Thyroid gland (tissue), 4 donors: ENCODE results near the gene HOOK1. TPM values are rescaled to one million over a fixed set of nuclear protein-coding genes. Genes with fewer than 3 reads are reported as not detected.
A peak's percentile ranks its signal among the peaks of the same experiment; 100 is the strongest.

Experiments used
- DNase-seq, 2 donors: peaks; one replicate each; pipeline ENCODE4 v3.0.0-alpha.2; 2019
- H3K27ac ChIP-seq, 3 donors: fragments of 200-600 bp; sonication (generic); 1 replicate in 2 of 3; 2 replicates in 1 of 3; pipeline ENCODE4 v1.5.1; 2016 to 2019; ENCODE audit warnings: mild to moderate bottlenecking in 1 of 3, moderate library complexity in 1 of 3
- H3K27me3 ChIP-seq: fragments of 200-600 bp; sonication (generic); one replicate; pipeline ENCODE4 v1.5.1; 2019
- H3K36me3 ChIP-seq, 2 donors: fragments of 200-600 bp; sonication (generic); one replicate each; pipeline ENCODE4 v1.5.1; 2016 to 2019
- H3K4me1 ChIP-seq, 2 donors: fragments of 200-600 bp; sonication (generic); one replicate each; pipeline ENCODE4 v1.5.1; 2017 to 2019
- H3K4me3 ChIP-seq, 3 donors: fragments of 200-600 bp; sonication (generic); replicated peaks in 1 of 3; 1 replicate in 2 of 3; 2 replicates in 1 of 3; pipeline ENCODE4 v1.5.1; 2016; ENCODE audit warnings: mild to moderate bottlenecking in 1 of 3
- H3K9me3 ChIP-seq: fragments of 200-600 bp; sonication (generic); one replicate; pipeline ENCODE4 v1.5.1; 2017
- POLR2A ChIP-seq, 2 donors: fragments of 450-650 bp; IDR thresholded peaks; one replicate each; pipeline ENCODE4 v1.6.1; 2017; ENCODE audit warnings: antibody characterized with exemption in 2 of 2, mild to moderate bottlenecking in 2 of 2, moderate library complexity in 1 of 2
- WGBS, 2 donors: methylation state at CpG; one replicate each; pipeline ENCODE4 v1.1.5; 2017; 5-methylcytosine and 5-hydroxymethylcytosine counted together
- intact Hi-C: fragments of 100-400 bp; cut with DNase I; formaldehyde crosslinking; loops from one replicate; pipeline ENCODE4 v1.15.1; 2023
- total RNA-seq, 4 donors: library from RNA; depleted of rRNA; stranded (reverse); fragments of >200 nt; gene quantifications; one replicate each; pipeline ENCODE4 v1.2.3, GENCODE V29; 2016
- TF ChIP-seq, protein P1 (sequence below), 6 experiments: fragments of 200-600 bp in 3 of 6; fragments of 450-650 bp in 3 of 6; sonication (generic) in 3 of 6; IDR thresholded peaks; one replicate each; pipeline ENCODE4 v1.5.1; 2016 to 2019; ENCODE audit warnings: antibody characterized with exemption in 6 of 6, mild to moderate bottlenecking in 2 of 6, inconsistent platforms in 1 of 6, moderate library complexity in 1 of 6

HOOK1 gene
- total RNA-seq, 4 donors from 2014 or later: 13.2 to 38.3 (median 31.3) TPM

DNA sequence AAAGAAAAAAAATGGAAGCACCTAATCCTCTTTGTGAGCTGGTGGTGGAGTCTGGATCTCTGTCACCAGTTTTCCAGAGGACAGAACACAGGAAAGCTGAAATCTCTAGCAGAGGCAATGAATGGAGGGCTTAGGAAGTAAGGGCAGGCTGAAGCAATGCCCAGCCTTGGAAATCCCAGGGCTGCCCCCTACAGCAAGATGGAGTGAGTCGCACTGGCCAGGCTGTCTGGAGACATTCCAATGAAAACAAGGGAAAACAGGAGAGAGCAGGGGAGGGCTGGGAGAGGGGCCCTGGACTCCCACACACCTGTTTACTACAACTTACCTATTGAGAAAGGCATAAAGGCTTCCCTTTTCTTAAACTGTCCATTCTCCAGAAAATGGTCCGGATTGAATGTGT, 85.9 kb downstream of the HOOK1 start:
- peaks cover 0 to 4% of the 10 kb centered on the region in 2 donors for H3K4me1 ChIP-seq
- intact Hi-C loops: no loop called here
- H3K27me3 ChIP-seq: no peaks in the 10 kb centered on the region
- no peaks in the 10 kb centered on the region for H3K9me3 ChIP-seq
- H3K36me3 ChIP-seq: no peaks in the 10 kb centered on the region
- no peak overlapping the region for H3K27ac ChIP-seq
- whole genome bisulfite sequencing, 2 donors: 72% methylated on average over 2 of the region's 2 CpGs
- no peak overlapping the region for H3K4me3 ChIP-seq
- TF ChIP-seq POLR2A (IDR thresholded peaks at IDR 0.05): no peak
- TF ChIP-seq, protein P1, sequence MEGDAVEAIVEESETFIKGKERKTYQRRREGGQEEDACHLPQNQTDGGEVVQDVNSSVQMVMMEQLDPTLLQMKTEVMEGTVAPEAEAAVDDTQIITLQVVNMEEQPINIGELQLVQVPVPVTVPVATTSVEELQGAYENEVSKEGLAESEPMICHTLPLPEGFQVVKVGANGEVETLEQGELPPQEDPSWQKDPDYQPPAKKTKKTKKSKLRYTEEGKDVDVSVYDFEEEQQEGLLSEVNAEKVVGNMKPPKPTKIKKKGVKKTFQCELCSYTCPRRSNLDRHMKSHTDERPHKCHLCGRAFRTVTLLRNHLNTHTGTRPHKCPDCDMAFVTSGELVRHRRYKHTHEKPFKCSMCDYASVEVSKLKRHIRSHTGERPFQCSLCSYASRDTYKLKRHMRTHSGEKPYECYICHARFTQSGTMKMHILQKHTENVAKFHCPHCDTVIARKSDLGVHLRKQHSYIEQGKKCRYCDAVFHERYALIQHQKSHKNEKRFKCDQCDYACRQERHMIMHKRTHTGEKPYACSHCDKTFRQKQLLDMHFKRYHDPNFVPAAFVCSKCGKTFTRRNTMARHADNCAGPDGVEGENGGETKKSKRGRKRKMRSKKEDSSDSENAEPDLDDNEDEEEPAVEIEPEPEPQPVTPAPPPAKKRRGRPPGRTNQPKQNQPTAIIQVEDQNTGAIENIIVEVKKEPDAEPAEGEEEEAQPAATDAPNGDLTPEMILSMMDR (IDR thresholded peaks at IDR 0.05): no peak
- no peak for DNase-seq

DNA sequence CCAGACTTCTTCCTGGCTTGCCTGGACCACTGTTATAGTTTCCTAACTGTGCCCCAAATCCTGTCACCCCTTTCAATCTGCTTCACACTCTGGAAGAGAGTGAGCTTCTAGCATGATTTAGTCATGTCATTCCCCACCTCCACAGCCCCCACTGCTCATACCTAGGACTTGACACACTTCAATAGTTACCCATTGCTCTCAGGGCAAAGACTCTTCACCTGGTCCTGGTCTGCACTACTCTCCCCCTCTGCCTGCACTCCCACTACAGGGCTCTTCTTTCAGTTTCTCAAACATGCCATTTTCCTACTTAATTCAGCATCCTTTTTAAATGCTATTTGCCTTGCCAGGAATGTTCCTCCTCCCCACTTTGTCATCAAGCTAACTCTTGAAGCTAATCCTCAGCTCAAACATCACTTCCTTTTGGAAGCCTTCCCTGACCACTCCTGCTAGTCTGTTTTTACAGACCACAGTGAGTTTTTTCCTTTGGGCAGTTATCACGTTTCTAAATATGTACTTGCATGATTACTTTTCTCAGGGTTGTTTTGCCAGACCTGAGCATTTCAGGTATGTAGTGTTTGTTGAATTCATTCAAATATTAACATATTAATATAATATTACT, 87.1 kb downstream of the HOOK1 start:
- H3K4me3 ChIP-seq: no peak overlapping the region
- no peak for DNase-seq
- H3K27me3 ChIP-seq: no peaks in the 10 kb centered on the region
- intact Hi-C loops: no loop called here
- H3K27ac ChIP-seq: no peak overlapping the region
- TF ChIP-seq, protein P1 (IDR thresholded peaks at IDR 0.05): no peak
- TF ChIP-seq POLR2A (IDR thresholded peaks at IDR 0.05): no peak
- H3K9me3 ChIP-seq: no peaks in the 10 kb centered on the region
- H3K4me1 ChIP-seq: peaks cover 0 to 4% of the 10 kb centered on the region in 2 donors
- H3K36me3 ChIP-seq: no peaks in the 10 kb centered on the region
- WGBS, 2 donors: 10 to 13% methylated on average over 1 of the region's 1 CpG

DNA sequence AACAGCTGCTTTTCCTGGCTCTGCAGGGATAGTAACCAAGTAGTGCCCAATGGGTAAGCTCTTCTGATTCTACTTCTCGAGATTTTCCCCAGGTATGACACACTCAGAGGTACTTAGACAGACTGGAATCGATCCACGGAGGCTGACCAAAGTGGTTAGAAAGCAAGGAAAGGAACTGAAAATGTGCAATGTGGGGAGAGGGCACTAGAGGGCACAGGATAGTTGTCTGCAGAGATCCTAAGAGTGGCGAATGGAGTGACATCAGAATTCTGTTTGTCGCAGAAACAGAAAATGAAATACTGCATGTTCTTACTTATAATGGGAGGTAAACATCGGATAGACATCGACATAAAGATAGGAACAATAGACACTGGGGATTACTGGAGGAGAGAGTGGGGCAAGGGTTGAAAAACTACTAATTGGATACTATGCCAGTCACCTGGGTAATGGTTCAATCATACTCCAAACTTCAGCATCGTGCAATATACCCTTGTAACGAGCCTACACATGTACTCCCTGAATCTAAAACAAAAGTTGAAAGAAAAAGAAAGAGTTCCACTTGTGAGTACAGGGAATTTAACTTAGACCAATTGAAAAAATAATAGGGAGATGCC, 88.5 kb downstream of the HOOK1 start:
- no peak overlapping the region for H3K4me3 ChIP-seq
- no peaks in the 10 kb centered on the region for H3K27me3 ChIP-seq
- H3K36me3 ChIP-seq: no peaks in the 10 kb centered on the region
- TF ChIP-seq, protein P1 (IDR thresholded peaks at IDR 0.05): peak in 4 of 6 experiments; percentile 17 to 52 (median 44)
- TF ChIP-seq POLR2A (IDR thresholded peaks at IDR 0.05): no peak
- no peaks in the 10 kb centered on the region for H3K9me3 ChIP-seq
- H3K27ac ChIP-seq: no peak overlapping the region
- 40 to 41% methylated on average over 9 of the region's 9 CpGs for WGBS, 2 donors
- peak; percentile 45 to 55 for DNase-seq
- intact Hi-C loops: no loop called here
- H3K4me1 ChIP-seq: peaks cover 0 to 4% of the 10 kb centered on the region in 2 donors

DNA sequence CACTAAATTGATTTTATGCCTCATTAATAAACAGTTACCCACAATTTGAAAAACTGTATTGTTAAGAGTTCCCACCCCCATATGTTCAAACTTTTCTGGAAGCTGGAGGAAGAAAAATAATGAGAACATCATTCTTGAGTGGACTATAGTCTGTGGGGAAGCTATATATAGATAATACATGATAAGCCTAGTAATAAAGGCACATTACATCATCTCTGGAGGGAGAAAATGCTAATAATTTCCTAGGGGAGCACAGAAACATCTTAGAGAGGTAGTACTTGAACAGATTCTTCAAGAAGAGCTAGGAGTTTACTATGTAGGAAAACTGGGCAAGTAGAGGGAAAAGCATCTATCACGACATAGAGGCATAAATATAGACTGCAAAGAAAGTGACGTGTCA, 92.2 kb downstream of the HOOK1 start:
- Histone ChIP-seq H3K27ac (no peak overlapping the region), H3K9me3 (no peaks in the 10 kb centered on the region), H3K4me3 (no peak overlapping the region), H3K4me1 (peaks cover 0 to 3% of the 10 kb centered on the region in 2 donors), H3K27me3 (no peaks in the 10 kb centered on the region), H3K36me3 (no peaks in the 10 kb centered on the region)
- WGBS, 2 donors: 71 to 73% methylated on average over 2 of the region's 2 CpGs
- TF ChIP-seq POLR2A (IDR thresholded peaks at IDR 0.05): no peak
- TF ChIP-seq, protein P1 (IDR thresholded peaks at IDR 0.05): no peak
- no peak for DNase-seq
- intact Hi-C loops: no loop called here

DNA sequence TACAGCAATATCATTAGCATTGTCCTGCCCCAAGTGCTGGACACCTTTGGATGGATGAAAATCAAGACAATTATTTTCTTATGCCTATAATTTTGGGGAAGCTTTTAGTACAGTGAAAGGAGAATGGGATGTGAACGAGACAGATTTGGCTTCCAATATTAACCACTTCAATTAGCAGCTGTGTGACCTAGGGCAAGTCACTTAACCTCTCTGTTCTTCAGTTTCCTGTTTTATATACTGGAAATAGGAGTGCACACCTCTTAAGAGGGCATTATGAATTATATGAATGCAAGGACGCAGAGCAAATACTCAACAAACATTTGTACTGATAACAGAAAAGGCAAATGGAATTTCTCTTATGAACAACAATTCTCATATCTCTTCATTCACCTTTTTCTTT, 93.3 kb downstream of the HOOK1 start:
- no peak overlapping the region for H3K4me3 ChIP-seq
- DNase-seq: no peak
- H3K9me3 ChIP-seq: no peaks in the 10 kb centered on the region
- no peak for TF ChIP-seq POLR2A (IDR thresholded peaks at IDR 0.05)
- TF ChIP-seq, protein P1 (IDR thresholded peaks at IDR 0.05): no peak
- 79 to 90% methylated on average over 2 of the region's 2 CpGs for WGBS, 2 donors
- no peak overlapping the region for H3K27ac ChIP-seq
- H3K27me3 ChIP-seq: no peaks in the 10 kb centered on the region
- intact Hi-C loops: no loop called here
- no peaks in the 10 kb centered on the region for H3K36me3 ChIP-seq
- no peaks in the 10 kb centered on the region for H3K4me1 ChIP-seq
